ENCODE results near the gene NUP188.
A peak's percentile ranks its signal among the peaks of the same experiment; 100 is the strongest.

The NUP188 gene

DNA sequence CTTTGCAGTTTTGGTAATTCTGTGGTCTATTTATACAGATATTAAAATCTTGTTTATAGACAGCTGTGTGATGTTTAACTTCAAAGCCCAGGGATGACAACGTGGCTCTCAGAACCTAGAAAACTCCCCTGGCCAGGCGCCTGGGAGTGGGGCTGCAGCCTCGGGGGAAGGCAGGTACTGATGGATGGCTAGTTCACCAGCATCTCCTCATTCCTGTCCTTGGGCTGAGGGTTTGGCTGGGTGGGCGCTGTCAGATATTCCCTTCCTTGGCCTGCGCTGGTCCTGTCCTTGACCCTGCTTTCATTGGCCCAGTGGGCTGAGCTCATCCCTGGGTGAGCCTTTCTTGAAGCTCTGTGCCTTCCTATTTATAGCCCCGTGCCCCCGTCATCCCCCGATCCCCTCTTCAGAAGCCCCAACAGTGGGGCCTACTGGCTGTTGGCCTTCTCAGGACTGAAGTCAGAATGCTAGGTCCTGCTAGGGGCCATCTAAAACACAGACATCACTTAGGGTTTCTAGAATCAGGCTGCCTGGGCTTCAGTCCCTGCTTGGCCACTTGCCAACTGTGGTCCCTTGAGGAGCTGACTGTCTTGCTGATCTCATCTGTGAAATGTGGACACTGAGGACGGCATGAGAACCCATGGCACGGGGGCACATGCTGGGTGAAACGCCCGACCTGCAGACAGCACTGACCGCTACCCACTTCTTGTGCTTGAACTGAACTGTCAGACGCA is 59.7 kb downstream of the NUP188 start:
- DNase-seq (ENCODE audit: low read depth, low spot score): no peak

- no peak for DNase-seq (ENCODE audit: low read depth, low spot score)
Observed at GRCh38 chr9:129007766-129008468, 60.4 kb downstream of the NUP188 start.

GRCh38 chr9:129008469-129008965 is 61.0 kb downstream of the NUP188 start:
- no peak for DNase-seq (ENCODE audit: low read depth, low spot score)

DNA sequence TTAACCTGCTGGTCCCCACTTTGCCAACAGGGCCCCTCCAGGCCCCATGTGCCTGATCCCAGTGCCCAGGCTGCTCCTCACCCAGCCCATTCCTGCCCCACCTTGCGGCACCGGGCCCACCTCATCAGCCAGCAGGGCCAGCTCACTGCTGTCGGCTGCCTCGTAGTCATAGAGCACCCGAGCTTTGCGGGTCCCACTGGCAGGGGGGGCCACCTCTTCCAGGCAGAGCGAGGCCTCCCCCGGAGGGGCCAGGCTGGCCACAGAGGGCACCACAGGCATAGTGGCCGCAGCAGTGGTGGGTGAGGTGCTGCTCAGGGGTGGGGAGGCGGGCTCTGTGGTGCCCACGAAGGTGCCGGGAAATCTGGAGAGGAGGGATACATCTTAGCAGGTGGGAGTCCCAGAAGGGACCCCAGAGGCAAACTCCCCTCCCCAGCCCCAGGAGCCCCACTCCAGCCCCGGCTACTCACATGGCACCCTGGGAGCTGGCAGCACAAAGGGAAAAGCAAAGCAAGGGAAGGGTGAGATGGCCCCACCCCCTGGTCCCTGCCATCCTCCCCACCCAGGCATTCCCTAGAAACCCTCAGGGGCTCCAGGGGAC is 61.6 kb downstream of the NUP188 start:
- DNase-seq (ENCODE audit: low read depth, low spot score): no peak

DNA sequence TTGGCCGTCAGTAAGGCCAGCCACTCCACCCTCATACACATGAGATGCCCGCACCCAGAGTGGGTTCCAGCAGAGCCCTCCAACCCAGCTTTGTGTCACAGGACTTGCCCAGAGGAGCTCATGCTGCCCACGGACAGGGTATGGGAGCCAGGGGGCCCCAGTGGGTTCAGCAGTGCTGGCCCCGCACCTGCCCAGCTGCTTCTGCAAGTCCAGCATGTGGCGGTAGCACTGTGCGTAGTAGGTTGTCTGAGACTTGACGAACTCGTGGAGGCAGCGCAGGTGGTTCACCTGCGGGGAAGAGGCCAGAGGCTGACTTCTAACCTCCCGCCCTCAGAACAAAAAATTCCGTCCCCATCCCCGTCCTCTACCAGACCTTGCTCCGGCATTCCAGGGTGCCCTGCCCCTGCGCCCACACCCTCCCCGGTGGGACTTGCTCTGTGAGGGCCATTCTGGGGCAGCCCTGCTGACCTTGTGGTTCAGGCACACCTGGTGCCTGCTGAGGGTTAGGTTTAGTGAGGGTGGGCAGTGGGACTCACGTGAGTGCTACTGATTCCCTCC is 62.2 kb downstream of the NUP188 start:
- no peak for DNase-seq (ENCODE audit: low read depth, low spot score)

DNA sequence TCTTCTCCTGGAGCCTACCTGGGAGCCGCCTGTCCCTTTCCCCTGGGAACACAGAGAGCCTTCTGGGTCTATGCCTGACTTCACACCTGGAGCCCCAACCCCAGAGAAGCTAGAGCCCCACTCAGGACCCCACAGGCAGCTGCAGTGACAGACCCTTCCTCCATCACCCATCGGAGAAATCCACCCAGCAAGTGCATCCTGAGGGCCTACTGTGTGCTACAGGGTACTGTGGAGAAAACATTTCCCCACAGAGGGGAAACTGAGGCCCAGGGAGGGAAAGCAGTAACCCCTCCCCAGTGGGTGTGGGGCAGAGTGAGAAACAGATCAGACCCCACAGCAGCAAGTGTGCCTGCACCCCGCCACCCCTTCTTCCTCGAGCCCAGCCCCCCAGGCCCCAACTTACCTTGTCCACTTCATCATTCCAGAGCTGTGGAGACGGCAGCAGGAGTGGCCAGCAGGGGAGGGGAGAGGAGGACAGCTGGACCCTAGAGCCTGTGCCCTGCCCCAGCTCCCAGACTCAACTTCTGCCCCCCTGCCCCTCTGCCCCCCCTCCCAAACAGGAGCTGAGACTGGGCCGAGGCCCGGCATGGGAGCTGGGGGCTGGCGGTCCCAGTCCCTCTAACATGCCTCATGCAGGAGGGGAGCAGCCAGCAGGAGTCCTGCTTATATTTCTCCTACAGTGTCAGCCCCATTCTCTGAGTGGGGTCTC is 62.9 kb downstream of the NUP188 start:
- DNase-seq (ENCODE audit: low read depth, low spot score): no peak

DNA sequence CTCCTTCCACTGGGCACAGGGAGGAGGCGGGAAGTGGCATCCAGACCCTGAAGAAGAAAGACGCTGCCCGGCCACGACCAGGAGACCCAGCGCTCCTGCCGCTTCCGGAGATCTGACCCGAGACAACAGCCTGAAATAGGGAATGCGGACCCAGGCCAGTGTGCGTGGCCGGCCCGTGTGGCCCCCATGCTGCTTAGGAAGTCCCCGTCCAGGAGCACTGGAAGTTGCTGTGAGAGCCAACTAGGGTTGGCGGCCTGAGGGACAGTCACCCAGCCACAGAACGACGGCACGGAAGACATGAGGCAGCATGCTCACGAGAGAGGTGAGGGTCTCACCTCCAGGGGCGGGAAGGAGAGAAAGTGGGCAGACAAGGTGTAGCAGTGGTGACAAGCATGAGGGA is 63.7 kb downstream of the NUP188 start:
- DNase-seq (ENCODE audit: low read depth, low spot score): no peak

DNA sequence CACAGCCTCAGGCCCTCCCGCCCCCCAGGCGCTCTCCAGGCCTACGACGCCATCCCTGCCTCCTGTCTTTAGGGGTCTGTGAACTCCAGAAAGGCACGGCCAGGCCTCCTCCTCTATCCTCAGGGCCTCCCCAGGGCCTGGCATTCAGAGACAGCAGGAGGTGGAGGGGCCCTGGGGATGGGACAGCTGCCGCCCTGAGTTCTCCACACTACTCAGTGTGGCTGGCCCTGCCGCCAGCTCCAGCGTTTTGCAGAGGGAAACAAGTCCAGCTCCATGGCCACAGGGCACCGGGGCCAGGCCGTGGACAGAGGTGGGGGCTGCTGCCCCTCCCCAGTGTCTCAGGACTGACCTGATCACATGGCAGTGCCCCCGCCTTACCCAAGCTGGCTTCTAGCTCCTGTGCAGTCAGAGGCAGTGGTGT is 64.3 kb downstream of the NUP188 start:
- peak; percentile 55 for DNase-seq (ENCODE audit: low read depth, low spot score)

DNA sequence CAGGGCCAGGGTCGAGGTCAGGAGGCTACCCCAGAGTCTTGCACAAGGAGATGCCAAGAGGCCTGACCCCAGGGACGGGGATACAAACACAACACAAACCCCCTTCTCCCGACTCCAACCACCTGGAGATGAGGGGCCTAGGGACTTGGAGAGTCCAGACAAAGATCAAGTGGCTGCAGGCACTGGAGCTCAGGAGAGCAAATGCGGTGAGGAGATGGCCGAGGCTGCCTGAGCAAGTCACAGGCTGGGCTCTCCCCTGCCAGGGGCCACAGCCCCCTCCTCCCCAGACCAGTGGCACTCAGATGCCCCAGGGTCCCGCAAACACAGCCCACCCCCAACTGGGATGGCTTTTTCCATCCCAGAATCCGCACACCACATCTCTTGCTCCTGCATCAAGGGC is 64.8 kb downstream of the NUP188 start:
- DNase-seq (ENCODE audit: low read depth, low spot score): no peak

DNA sequence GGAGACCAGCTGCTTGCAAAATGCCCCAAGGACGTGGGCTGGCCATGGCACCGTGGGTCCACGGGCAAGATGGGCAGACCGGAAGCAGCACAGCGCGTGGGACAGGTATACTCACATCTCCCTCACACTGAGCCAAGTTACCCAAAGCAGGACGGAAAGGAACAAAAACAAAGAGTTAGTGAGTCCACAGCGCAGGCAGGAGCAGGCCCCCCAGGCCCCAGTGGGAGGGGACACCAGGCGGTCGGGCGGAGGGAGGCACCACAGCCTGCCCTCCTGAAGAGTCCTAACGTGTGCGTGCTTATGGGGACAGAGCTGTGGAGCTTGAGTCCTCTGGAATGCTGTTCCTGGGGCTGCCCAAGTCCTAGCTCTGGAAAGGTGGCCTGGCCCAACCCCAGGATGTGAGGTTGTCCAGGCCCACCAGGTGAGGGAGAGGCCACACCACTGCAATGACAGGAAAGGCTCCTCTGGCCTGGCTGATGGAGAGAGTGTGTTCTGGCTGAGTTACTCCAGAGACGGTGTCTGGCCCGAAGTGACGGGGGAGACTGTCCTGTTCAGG is 65.5 kb downstream of the NUP188 start:
- peak; percentile 56 for DNase-seq (ENCODE audit: low read depth, low spot score)

GRCh38 chr9:129013674-129014073 is 66.2 kb downstream of the NUP188 start:
- no peak for DNase-seq (ENCODE audit: low read depth, low spot score)

GRCh38 chr9:129014124-129014523 is 66.6 kb downstream of the NUP188 start:
- DNase-seq (ENCODE audit: low read depth, low spot score): no peak

- DNase-seq (ENCODE audit: low read depth, low spot score): no peak
Observed at GRCh38 chr9:129014608-129015007, 67.1 kb downstream of the NUP188 start.

- DNase-seq (ENCODE audit: low read depth, low spot score): no peak
Observed at GRCh38 chr9:129021091-129021490, 73.6 kb downstream of the NUP188 start.

GRCh38 chr9:129022037-129022436 is 74.5 kb downstream of the NUP188 start:
- DNase-seq (ENCODE audit: low read depth, low spot score): no peak

- DNase-seq (ENCODE audit: low read depth, low spot score): peak; percentile 94
Observed at GRCh38 chr9:129023036-129023907, 75.8 kb downstream of the NUP188 start.

DNA sequence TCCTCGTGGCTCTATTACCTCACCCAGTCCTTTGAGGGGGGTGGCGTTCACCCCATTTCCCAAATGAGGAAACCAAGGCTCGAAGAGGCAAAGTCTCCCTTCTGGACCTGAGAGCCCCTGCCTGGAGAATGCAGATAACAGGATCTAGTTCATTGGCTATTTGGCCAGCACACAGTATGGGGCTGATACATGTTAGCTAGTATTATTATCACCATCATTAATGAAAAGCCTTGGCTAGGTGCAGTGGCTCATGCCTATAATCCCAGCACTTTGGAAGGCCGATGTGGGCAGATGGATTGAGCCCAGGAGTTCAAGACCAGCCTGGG is 76.4 kb downstream of the NUP188 start:
- DNase-seq (ENCODE audit: low read depth, low spot score): no peak

DNA sequence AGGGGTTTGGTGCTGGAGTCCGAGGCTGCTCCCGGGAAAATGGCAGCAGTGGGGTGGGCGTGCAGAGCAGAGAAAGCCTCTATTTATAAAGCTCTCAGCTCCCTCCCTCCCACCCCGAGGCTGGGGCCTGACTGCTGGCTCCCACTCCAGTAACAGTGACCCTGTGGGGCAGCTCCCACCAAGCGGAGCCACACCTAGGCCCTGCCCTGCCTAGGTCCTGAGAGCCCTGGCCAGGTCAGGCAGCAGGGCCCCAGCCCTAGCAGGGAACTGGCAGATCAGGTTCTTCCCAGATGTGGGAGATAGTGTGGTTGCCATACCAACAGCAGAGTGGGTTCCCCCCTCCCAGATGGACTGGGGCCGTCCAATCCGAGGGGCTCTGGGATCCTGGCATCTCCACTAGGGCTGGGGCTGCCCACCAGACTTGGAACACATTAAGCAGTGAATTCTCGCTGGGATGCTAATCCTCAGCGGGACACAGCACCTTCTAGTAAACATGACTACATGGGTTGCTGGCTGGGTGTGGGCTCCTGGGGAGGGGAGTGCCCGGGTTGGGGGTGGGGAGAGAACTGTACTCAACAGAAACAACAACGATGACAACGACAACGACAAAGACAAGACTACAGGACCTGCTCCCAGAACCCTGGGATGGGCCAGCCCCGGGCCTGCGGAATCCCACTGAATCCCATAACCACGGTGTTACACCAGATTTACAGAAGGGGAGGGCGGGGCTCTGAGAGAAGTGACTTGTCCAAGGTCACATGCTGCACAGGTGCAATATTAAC is 79.1 kb downstream of the NUP188 start:
- DNase-seq (ENCODE audit: low read depth, low spot score): peak; percentile 92

DNA sequence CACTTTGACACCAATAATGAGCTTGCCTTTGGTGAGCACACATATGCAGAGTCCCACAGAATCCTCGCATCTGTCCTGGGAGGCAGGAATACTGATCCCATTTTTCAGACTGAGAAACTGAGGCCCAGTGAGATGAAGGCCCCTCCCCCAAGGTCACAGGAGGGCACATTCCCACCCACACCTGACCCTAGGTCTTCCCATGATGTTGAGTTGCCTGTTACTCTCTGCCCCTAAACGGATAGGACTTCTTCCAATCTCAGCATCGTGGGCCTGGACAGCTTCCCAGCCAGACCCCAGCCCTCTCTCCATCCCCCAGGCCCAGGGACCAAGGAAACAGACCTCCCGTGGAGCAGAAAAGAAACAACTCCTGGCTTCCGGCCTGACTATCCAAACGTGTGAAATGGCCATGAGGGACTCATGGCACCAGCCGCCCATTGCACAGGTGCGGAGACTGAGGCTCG is 79.8 kb downstream of the NUP188 start:
- DNase-seq (ENCODE audit: low read depth, low spot score): peak; percentile 60

All from ELF-1 (cell line).